Lower leg skin (tissue), 4 donors: ENCODE data around the gene ARHGAP24. TPM values are rescaled to one million over a fixed set of nuclear protein-coding genes. Genes with fewer than 3 reads are reported as not detected.
A peak's percentile ranks its signal among the peaks of the same experiment; 100 is the strongest.
"Not testable (repeated sequence)": the region's sequence is repeated elsewhere in the genome, so short reads cannot be mapped to it uniquely, and the experiment has no call there.

Source experiments
- DNase-seq, 2 donors: peaks; one replicate each; pipeline ENCODE4 v3.0.0-alpha.2; 2019; ENCODE audit warnings: low spot score in 2 of 2
- H3K4me3 ChIP-seq: fragments of 200-600 bp; sonication (generic); 2 replicates; pipeline ENCODE4 v1.5.1; 2017; ENCODE audit warnings: mild to moderate bottlenecking, low read depth; ENCODE audit not compliant: poor library complexity, severe bottlenecking
- POLR2A ChIP-seq, 2 donors: fragments of 450-650 bp; IDR thresholded peaks; one replicate each; pipeline ENCODE4 v1.6.1; 2016 to 2017; ENCODE audit warnings: antibody characterized with exemption in 2 of 2, mild to moderate bottlenecking in 1 of 2, moderate library complexity in 1 of 2
- WGBS, 2 donors: methylation state at CpG; one replicate each; pipeline ENCODE4 v1.1.5; 2018; 5-methylcytosine and 5-hydroxymethylcytosine counted together
- intact Hi-C: fragments of 100-400 bp; cut with DNase I; formaldehyde crosslinking; loops from one replicate; pipeline ENCODE4 v1.15.0; 2023; ENCODE audit warnings: low total_unique reads
- total RNA-seq, 4 donors: library from RNA; depleted of rRNA; stranded (reverse); fragments of >200 nt; gene quantifications; one replicate each; pipeline ENCODE4 v1.1.0, GENCODE V29; 2016
- TF ChIP-seq, protein P1 (sequence below), 3 donors: fragments of 450-650 bp; IDR thresholded peaks; one replicate each; pipeline ENCODE4 v1.5.1; 2016; ENCODE audit warnings: antibody characterized with exemption in 3 of 3, mild to moderate bottlenecking in 3 of 3, moderate library complexity in 2 of 3

Gene ARHGAP24
- total RNA-seq, 4 donors from 2014 or later: 13.1 to 58.4 (median 24.0) TPM

DNA sequence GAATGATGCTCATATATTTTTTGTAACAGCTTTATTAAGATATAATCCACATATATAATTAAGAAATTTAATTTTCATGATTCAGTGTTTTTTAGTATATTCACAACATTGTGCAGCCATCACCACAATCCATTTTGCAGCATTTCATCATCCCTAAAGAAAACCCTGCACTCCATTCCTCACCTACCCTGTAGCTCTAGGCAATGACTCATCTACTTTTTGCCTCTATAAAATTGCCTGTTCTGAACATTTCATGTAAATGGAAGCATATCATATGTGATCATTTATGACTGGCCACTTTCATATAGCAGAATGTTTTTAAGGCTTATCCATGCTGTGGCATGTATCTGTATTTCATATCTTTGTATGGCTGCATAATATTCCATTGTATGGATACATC is 545.0 kb downstream of the ARHGAP24 start:
- DNase-seq: no peak
- TF ChIP-seq POLR2A (IDR thresholded peaks at IDR 0.05): no peak
- TF ChIP-seq, protein P1, sequence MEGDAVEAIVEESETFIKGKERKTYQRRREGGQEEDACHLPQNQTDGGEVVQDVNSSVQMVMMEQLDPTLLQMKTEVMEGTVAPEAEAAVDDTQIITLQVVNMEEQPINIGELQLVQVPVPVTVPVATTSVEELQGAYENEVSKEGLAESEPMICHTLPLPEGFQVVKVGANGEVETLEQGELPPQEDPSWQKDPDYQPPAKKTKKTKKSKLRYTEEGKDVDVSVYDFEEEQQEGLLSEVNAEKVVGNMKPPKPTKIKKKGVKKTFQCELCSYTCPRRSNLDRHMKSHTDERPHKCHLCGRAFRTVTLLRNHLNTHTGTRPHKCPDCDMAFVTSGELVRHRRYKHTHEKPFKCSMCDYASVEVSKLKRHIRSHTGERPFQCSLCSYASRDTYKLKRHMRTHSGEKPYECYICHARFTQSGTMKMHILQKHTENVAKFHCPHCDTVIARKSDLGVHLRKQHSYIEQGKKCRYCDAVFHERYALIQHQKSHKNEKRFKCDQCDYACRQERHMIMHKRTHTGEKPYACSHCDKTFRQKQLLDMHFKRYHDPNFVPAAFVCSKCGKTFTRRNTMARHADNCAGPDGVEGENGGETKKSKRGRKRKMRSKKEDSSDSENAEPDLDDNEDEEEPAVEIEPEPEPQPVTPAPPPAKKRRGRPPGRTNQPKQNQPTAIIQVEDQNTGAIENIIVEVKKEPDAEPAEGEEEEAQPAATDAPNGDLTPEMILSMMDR (IDR thresholded peaks at IDR 0.05): no peak
- no peak overlapping the region for H3K4me3 ChIP-seq
- intact Hi-C loops: no loop called here

DNA sequence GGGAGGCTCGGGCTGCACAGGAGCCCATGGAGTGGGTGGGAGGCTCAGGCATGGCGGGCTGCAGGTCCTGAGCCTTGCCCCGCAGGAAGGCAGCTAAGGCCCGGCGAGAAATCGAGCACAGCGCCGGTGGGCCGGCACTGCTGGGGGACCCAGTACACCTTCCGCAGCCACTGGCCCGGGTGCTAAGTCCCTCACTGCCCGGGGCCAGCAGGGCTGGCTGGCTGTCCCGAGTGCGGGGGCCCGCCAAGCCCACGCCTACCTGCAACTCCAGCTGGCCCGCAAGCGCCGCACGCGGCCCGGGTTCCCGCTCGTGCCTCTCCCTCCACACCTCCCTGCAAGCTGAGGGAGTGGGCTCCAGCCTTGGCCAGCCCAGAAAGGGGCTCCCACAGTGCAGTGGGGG is 546.7 kb downstream of the ARHGAP24 start:
- H3K4me3 ChIP-seq, intact Hi-C loops, DNase-seq: not testable (repeated sequence)
- 97 to 98% methylated on average over 20 to 24 of the region's 24 CpGs for WGBS, 2 donors

GRCh38 chr4:86026720-86027119 is 551.8 kb downstream of the ARHGAP24 start:
- DNase-seq: no peak
- 67 to 72% methylated on average over 8 of the region's 8 CpGs for WGBS, 2 donors
- intact Hi-C loops: no loop called here
- no peak overlapping the region for H3K4me3 ChIP-seq
- TF ChIP-seq POLR2A (IDR thresholded peaks at IDR 0.05): no peak
- TF ChIP-seq, protein P1 (IDR thresholded peaks at IDR 0.05): no peak

DNA sequence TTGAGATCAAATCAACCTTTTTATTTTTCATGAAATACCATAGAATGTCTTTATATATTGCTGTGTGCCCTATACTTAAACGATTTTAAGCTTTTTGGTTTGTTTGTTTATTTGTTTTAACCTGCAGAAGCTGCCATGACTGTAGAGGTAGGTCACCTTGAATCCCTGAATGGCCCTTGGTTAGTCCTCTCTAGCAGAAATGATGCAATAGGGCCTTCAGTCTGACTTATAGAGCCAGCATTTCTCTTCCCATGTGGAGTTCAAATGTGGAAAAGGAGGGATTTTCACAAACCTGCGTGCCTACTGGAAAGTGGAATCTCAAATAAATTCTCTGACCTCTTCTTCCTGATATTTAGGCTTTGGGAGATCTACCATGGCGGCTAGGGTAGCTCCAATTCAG is 557.0 kb downstream of the ARHGAP24 start:
- no peak overlapping the region for H3K4me3 ChIP-seq
- TF ChIP-seq POLR2A (IDR thresholded peaks at IDR 0.05): no peak
- TF ChIP-seq, protein P1 (IDR thresholded peaks at IDR 0.05): no peak
- intact Hi-C loops: no loop called here
- DNase-seq: no peak
- WGBS, 2 donors: 88 to 90% methylated on average over 3 of the region's 3 CpGs

DNA sequence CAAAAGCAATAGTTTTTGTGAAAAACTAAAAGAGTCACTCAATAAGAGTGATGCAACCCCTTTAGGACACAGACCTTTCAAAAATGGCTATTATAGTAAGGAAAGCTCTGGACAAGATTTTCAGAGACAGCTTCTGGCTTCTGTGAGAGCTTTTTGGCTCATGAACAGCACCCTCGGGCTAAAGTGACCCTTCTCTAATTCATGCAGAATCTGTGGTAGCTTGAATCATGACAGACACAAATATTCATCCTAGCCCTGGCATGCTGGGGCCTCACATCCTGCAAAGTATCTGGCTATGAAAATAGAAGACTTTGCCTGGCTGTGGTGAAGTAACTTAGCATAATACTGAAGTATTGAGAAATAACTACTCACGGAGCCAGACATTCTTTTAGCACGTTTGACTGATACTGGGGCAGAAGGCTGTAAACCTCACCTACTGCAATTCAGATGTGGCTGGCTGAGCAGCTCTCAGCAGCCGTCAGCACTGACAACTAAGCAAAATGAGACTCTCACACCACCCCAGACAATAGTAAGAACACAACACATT is 557.6 kb downstream of the ARHGAP24 start:
- peak in 1 of 2 donors; percentile 39 for DNase-seq

DNA sequence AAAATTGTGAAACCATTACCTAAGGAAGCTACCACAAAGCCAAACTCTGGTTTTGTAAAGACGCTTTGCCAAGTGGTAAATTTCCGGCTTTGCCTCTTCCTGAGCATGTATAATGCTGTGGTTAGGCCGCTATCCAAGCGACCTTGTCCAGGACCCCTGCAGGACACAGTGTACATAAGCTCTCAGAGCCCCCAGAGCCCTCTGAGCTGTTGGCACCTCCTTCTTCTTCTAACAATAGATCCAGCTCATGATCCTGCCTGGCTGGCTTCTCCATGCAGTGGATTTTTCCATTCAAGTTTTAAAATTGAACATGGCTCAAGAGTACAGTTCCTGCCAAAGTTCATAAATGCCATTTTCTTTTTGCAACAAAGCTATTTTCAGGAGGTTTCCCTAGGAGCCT is 558.2 kb downstream of the ARHGAP24 start:
- peak in 1 of 2 donors; percentile 30 for DNase-seq
- no peak overlapping the region for H3K4me3 ChIP-seq
- TF ChIP-seq, protein P1 (IDR thresholded peaks at IDR 0.05): no peak
- TF ChIP-seq POLR2A (IDR thresholded peaks at IDR 0.05): no peak
- intact Hi-C loops: no loop called here
- 24 to 36% methylated on average over 4 of the region's 4 CpGs for WGBS, 2 donors

More for the DNA sequence above, 557.6 kb downstream of the ARHGAP24 start:
- no peak overlapping the region for H3K4me3 ChIP-seq
- no peak for TF ChIP-seq POLR2A (IDR thresholded peaks at IDR 0.05)
- TF ChIP-seq, protein P1 (IDR thresholded peaks at IDR 0.05): no peak
- WGBS, 2 donors: 6 to 8% methylated on average over 4 of the region's 4 CpGs
- intact Hi-C loops: no loop called here
